Ishikawa (cell line): ENCODE results near the gene SDHAF4.

Source experiments
- CEBPB ChIP-seq: IDR thresholded peaks from 2 replicates; pipeline ENCODE4 v1.6.1; 2012
- CREB1 ChIP-seq: IDR thresholded peaks from 2 replicates; pipeline ENCODE4 v1.6.1; 2012; ENCODE audit warnings: low read depth
- EGR1 ChIP-seq: IDR thresholded peaks from 2 replicates; pipeline ENCODE4 v1.6.1; 2012
- EP300 ChIP-seq: IDR thresholded peaks from 2 replicates; pipeline ENCODE4 v1.6.1; 2012; ENCODE audit warnings: borderline replicate concordance
- FOXM1 ChIP-seq: IDR thresholded peaks from 2 replicates; pipeline ENCODE4 v1.6.1; 2012; ENCODE audit warnings: low read depth, borderline replicate concordance
- MAX ChIP-seq: IDR thresholded peaks from 2 replicates; pipeline ENCODE4 v1.6.1; 2012
- NFIC ChIP-seq: IDR thresholded peaks from 2 replicates; pipeline ENCODE4 v1.6.1; 2012
- RAD21 ChIP-seq: IDR thresholded peaks from 2 replicates; pipeline ENCODE4 v1.6.1; 2012; ENCODE audit warnings: low read depth
- TAF1 ChIP-seq: IDR thresholded peaks from 2 replicates; pipeline ENCODE4 v1.6.1; 2012; ENCODE audit warnings: low read depth, mild to moderate bottlenecking
- TCF12 ChIP-seq: IDR thresholded peaks from 2 replicates; pipeline ENCODE4 v1.6.1; 2012; ENCODE audit warnings: low read depth
- TEAD4 ChIP-seq: IDR thresholded peaks from 2 replicates; pipeline ENCODE4 v1.6.1; 2012
- YY1 ChIP-seq: IDR thresholded peaks from 2 replicates; pipeline ENCODE4 v1.6.1; 2012; ENCODE audit warnings: low read depth
- ZBTB7A ChIP-seq: IDR thresholded peaks from 2 replicates; pipeline ENCODE4 v1.6.1; 2012; ENCODE audit warnings: low read depth
- TF ChIP-seq, protein P1 (sequence below): IDR thresholded peaks from 2 replicates; pipeline ENCODE4 v1.6.1; 2012; ENCODE audit warnings: low read depth, mild to moderate bottlenecking
- TF ChIP-seq, protein P2 (sequence below): IDR thresholded peaks from 2 replicates; pipeline ENCODE4 v1.6.1; 2012

The SDHAF4 gene

DNA sequence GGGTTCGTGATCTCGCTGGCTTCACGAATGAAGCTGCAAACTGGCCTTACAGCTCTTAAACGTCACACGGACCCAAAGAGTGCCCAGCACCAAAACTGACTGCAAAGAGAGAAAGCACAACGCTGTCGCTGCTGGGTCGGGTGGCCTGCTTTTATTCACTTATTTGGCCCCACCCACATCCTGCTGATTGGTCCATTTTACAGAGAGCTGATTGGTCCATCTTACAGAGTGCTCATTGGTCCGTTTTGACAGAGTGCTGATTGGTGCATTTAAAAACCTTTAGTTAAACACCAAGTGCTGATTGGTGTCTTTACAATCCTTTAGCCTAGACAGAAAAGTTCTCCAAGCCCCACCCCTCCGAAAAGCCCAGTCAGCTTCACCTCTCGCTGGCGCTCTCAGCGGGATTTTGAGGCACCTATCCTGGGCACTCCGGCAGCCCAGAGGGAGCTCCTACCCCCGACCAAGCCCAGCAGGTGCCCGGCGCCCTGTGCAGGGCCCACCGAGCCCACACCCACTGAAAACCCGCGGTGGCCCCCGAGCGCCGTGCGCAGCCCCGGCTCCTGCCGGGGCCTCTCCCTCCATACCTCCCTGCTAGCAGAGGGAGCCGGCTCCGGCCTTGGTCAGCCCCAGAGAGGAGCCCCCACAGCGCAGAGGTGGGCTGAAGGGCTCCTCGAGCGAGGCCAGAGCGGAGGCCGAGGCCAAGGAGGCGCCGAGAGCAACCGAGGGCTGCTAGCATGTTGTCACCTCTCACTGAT lies 60.9 kb downstream of the SDHAF4 start:
- no peak for TF ChIP-seq TEAD4

- no peak for TF ChIP-seq NFIC
- TF ChIP-seq MAX, result no peak
These were observed 63.2 kb downstream of the SDHAF4 start for GRCh38 chr6:70629929-70630328.

GRCh38 chr6:70633870-70634269 lies 67.1 kb downstream of the SDHAF4 start:
- no peak for TF ChIP-seq RAD21
- no peak for TF ChIP-seq TCF12
- no peak for TF ChIP-seq FOXM1
- TF ChIP-seq ZBTB7A, result no peak

DNA sequence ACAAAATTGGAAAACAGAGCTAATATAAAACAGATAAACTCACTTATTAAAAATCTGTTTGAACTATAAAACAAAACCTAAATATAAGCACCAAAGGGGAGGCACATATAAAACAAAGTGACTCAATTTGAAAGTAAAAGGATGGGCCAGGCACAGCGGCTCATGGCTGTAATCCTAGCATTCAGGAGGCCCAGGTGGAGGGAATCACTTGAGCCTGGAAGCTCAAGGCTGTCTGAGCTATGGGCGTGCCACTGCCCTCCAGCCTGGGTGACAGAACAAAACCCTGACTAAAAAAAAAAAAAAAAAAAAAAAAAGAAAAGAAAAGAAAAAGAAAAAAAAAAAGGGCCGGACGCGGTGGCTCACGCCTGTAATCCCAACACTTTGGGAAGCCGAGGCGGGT lies 69.9 kb downstream of the SDHAF4 start:
- TF ChIP-seq TAF1 (no peak), NFIC (no peak), EP300 (no peak), TEAD4 (no peak), TCF12 (no peak), MAX (no peak), RAD21 (no peak), ZBTB7A (no peak), EGR1 (no peak)
- TF ChIP-seq, protein P1, sequence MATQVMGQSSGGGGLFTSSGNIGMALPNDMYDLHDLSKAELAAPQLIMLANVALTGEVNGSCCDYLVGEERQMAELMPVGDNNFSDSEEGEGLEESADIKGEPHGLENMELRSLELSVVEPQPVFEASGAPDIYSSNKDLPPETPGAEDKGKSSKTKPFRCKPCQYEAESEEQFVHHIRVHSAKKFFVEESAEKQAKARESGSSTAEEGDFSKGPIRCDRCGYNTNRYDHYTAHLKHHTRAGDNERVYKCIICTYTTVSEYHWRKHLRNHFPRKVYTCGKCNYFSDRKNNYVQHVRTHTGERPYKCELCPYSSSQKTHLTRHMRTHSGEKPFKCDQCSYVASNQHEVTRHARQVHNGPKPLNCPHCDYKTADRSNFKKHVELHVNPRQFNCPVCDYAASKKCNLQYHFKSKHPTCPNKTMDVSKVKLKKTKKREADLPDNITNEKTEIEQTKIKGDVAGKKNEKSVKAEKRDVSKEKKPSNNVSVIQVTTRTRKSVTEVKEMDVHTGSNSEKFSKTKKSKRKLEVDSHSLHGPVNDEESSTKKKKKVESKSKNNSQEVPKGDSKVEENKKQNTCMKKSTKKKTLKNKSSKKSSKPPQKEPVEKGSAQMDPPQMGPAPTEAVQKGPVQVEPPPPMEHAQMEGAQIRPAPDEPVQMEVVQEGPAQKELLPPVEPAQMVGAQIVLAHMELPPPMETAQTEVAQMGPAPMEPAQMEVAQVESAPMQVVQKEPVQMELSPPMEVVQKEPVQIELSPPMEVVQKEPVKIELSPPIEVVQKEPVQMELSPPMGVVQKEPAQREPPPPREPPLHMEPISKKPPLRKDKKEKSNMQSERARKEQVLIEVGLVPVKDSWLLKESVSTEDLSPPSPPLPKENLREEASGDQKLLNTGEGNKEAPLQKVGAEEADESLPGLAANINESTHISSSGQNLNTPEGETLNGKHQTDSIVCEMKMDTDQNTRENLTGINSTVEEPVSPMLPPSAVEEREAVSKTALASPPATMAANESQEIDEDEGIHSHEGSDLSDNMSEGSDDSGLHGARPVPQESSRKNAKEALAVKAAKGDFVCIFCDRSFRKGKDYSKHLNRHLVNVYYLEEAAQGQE, result no peak
- TF ChIP-seq, protein P2, sequence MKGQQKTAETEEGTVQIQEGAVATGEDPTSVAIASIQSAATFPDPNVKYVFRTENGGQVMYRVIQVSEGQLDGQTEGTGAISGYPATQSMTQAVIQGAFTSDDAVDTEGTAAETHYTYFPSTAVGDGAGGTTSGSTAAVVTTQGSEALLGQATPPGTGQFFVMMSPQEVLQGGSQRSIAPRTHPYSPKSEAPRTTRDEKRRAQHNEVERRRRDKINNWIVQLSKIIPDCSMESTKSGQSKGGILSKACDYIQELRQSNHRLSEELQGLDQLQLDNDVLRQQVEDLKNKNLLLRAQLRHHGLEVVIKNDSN, result no peak

DNA sequence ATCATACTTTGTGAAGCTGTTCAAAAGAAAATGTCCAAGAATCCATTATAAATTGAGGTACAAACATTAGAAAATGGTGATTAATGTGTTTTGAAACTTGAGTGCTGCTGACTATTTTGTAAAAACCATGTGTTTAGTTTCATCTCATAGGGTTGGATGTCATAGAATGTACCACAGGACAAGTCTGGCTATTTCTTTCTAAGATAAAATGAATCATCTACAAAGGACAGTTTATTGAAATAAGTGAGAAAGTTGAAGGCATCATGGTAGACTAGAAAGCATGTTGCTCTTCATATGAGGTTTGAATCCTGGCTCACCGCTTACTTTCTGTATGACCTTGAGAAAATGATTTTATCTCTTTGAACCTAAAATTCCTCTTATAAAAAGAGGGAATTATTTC lies 71.7 kb downstream of the SDHAF4 start:
- TF ChIP-seq ZBTB7A (no peak), EGR1 (no peak), YY1 (no peak), TEAD4 (no peak), CREB1 (no peak), EP300 (no peak), TCF12 (no peak), CEBPB (no peak), RAD21 (no peak), NFIC (no peak), TAF1 (no peak), MAX (no peak)
- TF ChIP-seq, protein P1, result no peak
- TF ChIP-seq, protein P2, result no peak
